K562 (cell line): ENCODE data around the gene SERGEF. TPM values are rescaled to one million over a fixed set of nuclear protein-coding genes. Genes with fewer than 3 reads are reported as not detected.

Experiments
- ATAC-seq: fragments of 200-7000 bp; cut with Tn5 transposase; 3 replicates; pipeline ENCODE4 v1.9.1; 2020; ENCODE audit warnings: moderate library complexity
- BruUV-seq: library from RNA; stranded (reverse); fragments of 400-500 nt; replicated peaks from 2 replicates; lab custom pipeline; 2021; lab: Mats Ljungman, UMichigan
- CTCF ChIA-PET: fragments of 300-600 bp; formaldehyde crosslinking; extraction: SDS; loops from one replicate; lab custom pipeline; 2021; ENCODE audit warnings: low intra/inter-chr PET ratio; lab: Yijun Ruan, JAX
- POLR2A ChIA-PET: fragments of 300-600, 350-650 bp; sonication (Branson Sonifier 250); formaldehyde crosslinking; extraction: SDS; loops from one replicate; lab custom pipeline; 2021; ENCODE audit warnings: antibody characterized with exemption, inconsistent platforms; lab: Yijun Ruan, JAX
- DNase-seq, 4 experiments: peaks; one replicate each; pipeline versions ENCODE4 v3.0.0 to v3.0.0-alpha.2; 2011 to 2018; ENCODE audit warnings: low spot score in 3 of 4, mixed read lengths in 3 of 4; ENCODE audit errors: extremely low read depth in 1 of 4
- FAIRE-seq: peaks from 2 replicates; lab custom pipeline; 2011; peaks lifted over from hg19 to GRCh38; lab: Jason Lieb, UNC
- H2AFZ ChIP-seq: 2 replicates; pipeline ENCODE4 v1.6.0; 2011; ENCODE audit warnings: low read depth, low read length, control low read depth, inconsistent platforms
- H3K27ac ChIP-seq: fragments of 200-600 bp; 3 replicates; pipeline ENCODE4 v1.8.0; 2011; ENCODE audit warnings: low read depth, mild to moderate bottlenecking, control low read depth, inconsistent platforms, low read length, moderate library complexity, mixed read lengths; ENCODE audit errors: extremely low read depth
- H3K27me3 ChIP-seq, 2 experiments: fragments of 300-600 bp in 1 of 2; 2 replicates in 1 of 2; 3 replicates in 1 of 2; pipeline versions ENCODE4 v1.6.0 to v1.8.0; 2011; ENCODE audit warnings: inconsistent platforms in 2 of 2, low read length in 2 of 2, mild to moderate bottlenecking in 1 of 2, mixed read lengths in 1 of 2, moderate library complexity in 1 of 2; ENCODE audit not compliant: control insufficient read depth in 2 of 2, insufficient read depth in 2 of 2
- H3K36me3 ChIP-seq: fragments of 300-600 bp; 3 replicates; pipeline ENCODE4 v1.8.0; 2011; ENCODE audit warnings: mild to moderate bottlenecking, low read length, inconsistent platforms; ENCODE audit not compliant: control insufficient read depth, insufficient read depth
- H3K4me1 ChIP-seq, 2 experiments: fragments of 200-600 bp in 1 of 2; replicated peaks in 1 of 2; 2 replicates in 1 of 2; 3 replicates in 1 of 2; pipeline versions ENCODE4 v1.5.1 to v1.8.0; 2011; ENCODE audit warnings: inconsistent platforms in 2 of 2, low read length in 2 of 2, mild to moderate bottlenecking in 1 of 2, mixed read lengths in 1 of 2, moderate library complexity in 1 of 2; ENCODE audit not compliant: control insufficient read depth in 2 of 2, insufficient read depth in 2 of 2
- H3K4me2 ChIP-seq: 2 replicates; pipeline ENCODE4 v1.6.1; 2011; ENCODE audit warnings: low read length, control low read depth, inconsistent platforms, mixed read lengths; ENCODE audit not compliant: insufficient read depth
- H3K4me3 ChIP-seq: fragments of 200-600 bp; sonication (generic), shearing (Covaris generic); 2 replicates; pipeline ENCODE4 v1.5.1; 2016; ENCODE audit warnings: control low read depth, inconsistent platforms
- H3K79me2 ChIP-seq: fragments of 200-600 bp; 3 replicates; pipeline ENCODE4 v1.8.0; 2011; ENCODE audit warnings: low read length, inconsistent platforms; ENCODE audit not compliant: control insufficient read depth, insufficient read depth
- H3K9ac ChIP-seq, 2 experiments: 2 replicates each; pipeline versions ENCODE4 v1.6.0 to v1.6.1; 2011; ENCODE audit warnings: low read depth in 2 of 2, low read length in 2 of 2, control low read depth in 1 of 2, inconsistent platforms in 1 of 2, mild to moderate bottlenecking in 1 of 2, mixed read lengths in 1 of 2; ENCODE audit not compliant: insufficient read depth in 1 of 2
- H3K9me1 ChIP-seq: one replicate; pipeline ENCODE4 v1.6.0; 2011; ENCODE audit warnings: inconsistent platforms, mild to moderate bottlenecking, low read length, moderate library complexity; ENCODE audit not compliant: control insufficient read depth, insufficient read depth
- H3K9me3 ChIP-seq: replicated peaks from 2 replicates; pipeline ENCODE4 v1.5.1; 2011; ENCODE audit warnings: low read depth, low read length, inconsistent platforms; ENCODE audit not compliant: control insufficient read depth, insufficient read depth
- H4K20me1 ChIP-seq: replicated peaks from 2 replicates; pipeline ENCODE4 v1.6.1; 2011; ENCODE audit warnings: low read length, inconsistent platforms, mixed read lengths; ENCODE audit not compliant: control insufficient read depth, insufficient read depth
- CHCHD3 ChIP-seq: fragments of 250-450 bp; sonication (Bioruptor Pico); IDR thresholded peaks from 2 replicates; pipeline ENCODE4 v2.1.2; 2022; ENCODE audit warnings: mild to moderate bottlenecking
- E4F1 ChIP-seq: fragments of 250-450 bp; sonication (Bioruptor Pico); IDR thresholded peaks from 2 replicates; pipeline ENCODE4 v1.5.0; 2021; ENCODE audit warnings: mild to moderate bottlenecking, borderline replicate concordance
- GATAD2A ChIP-seq: fragments of 450-650 bp; IDR thresholded peaks from 2 replicates; pipeline ENCODE4 v1.6.1; 2017
- GMEB1 ChIP-seq: fragments of 250-450 bp; sonication (Bioruptor Pico); IDR thresholded peaks from 2 replicates; pipeline ENCODE4 v1.4.0; 2020; ENCODE audit warnings: mild to moderate bottlenecking
- HDAC2 ChIP-seq: fragments of 450-650 bp; IDR thresholded peaks from 2 replicates; pipeline ENCODE4 v1.6.1; 2016; ENCODE audit warnings: mild to moderate bottlenecking
- MECOM ChIP-seq: fragments of 250-450 bp; sonication (Bioruptor Pico); IDR thresholded peaks from 2 replicates; pipeline ENCODE4 v1.8.0; 2022; ENCODE audit warnings: inconsistent platforms
- NR2C1 ChIP-seq, 2 experiments: fragments of 450-650 bp; IDR thresholded peaks; 2 replicates each; pipeline ENCODE4 v1.6.1; 2017; ENCODE audit warnings: mild to moderate bottlenecking in 2 of 2, antibody characterized with exemption in 1 of 2, inconsistent platforms in 1 of 2, missing compliant biosample characterization in 1 of 2, missing genetic modification characterization in 1 of 2
- TAF1 ChIP-seq: IDR thresholded peaks from 2 replicates; pipeline ENCODE4 v1.6.1; 2011; ENCODE audit warnings: mild to moderate bottlenecking, low read length, moderate library complexity; ENCODE audit not compliant: insufficient read depth, control insufficient read depth, severe bottlenecking; ENCODE audit errors: extremely low read depth
- ZNF134 ChIP-seq: fragments of 250-450 bp; sonication (Bioruptor Pico); conservative IDR thresholded peaks from 2 replicates; pipeline ENCODE4 v1.4.0; 2020
- ZNF24 ChIP-seq: fragments of 450-650 bp; IDR thresholded peaks from 2 replicates; pipeline ENCODE4 v1.6.1; 2016
- WGBS: fragments of 100-300 bp; shearing (Covaris generic); methylation state at CpG from one replicate; pipeline ENCODE4 v1.1.6; 2016; ENCODE audit warnings: low coverage, mixed read lengths; ENCODE audit not compliant: insufficient coverage; ENCODE audit errors: missing lambda C conversion rate; 5-methylcytosine and 5-hydroxymethylcytosine counted together
- in situ Hi-C: fragments of 300-500 bp; cut with MboI; formaldehyde crosslinking; loops from 4 replicates; pipeline ENCODE4 v1.15.0; 2018; ENCODE audit warnings: inconsistent platforms, mixed read lengths
- intact Hi-C: fragments of 100-400 bp; cut with micrococcal nuclease; formaldehyde crosslinking; loops from 2 replicates; pipeline ENCODE4 v1.14.2; 2022
- polyA plus RNA-seq, 8 experiments: library from polyadenylated mRNA; depleted of rRNA in 4 of 8; stranded (reverse) in 5 of 8; unstranded in 3 of 8; fragments of >200 nt; fragmentation: Nextera tagmentation in 2 of 8; fragmentation: Illumina TruSeq in 1 of 8; extraction: Ambion mirVana in 2 of 8; extraction: Trizol in 1 of 8; gene quantifications; 2 replicates each; pipeline versions ENCODE4 v1.2.1 to v1.2.3, GENCODE V29; 2011 to 2014; ENCODE audit warnings: inconsistent platforms in 1 of 8, missing spikeins in 1 of 8
- total RNA-seq, 7 experiments: library from RNA; depleted of rRNA in 6 of 7; stranded (reverse); fragments of >200 nt in 6 of 7; fragmentation: Illumina TruSeq in 2 of 7; extraction: Trizol in 2 of 7; gene quantifications; 2 replicates each; pipeline versions ENCODE4 v1.2.1 to v1.2.3, GENCODE V29; 2011 to 2021; ENCODE audit warnings: low replicate concordance in 1 of 7
- TF ChIP-seq, protein P1 (sequence below): sonication (generic); formaldehyde crosslinking; IDR thresholded peaks from 2 replicates; pipeline ENCODE4 v1.8.1; 2022; ENCODE audit warnings: missing genetic modification reagents
- TF ChIP-seq, protein P2 (sequence below): sonication (generic); formaldehyde crosslinking; IDR thresholded peaks from 2 replicates; pipeline ENCODE4 v1.8.1; 2023; ENCODE audit warnings: mild to moderate bottlenecking, missing genetic modification reagents

SERGEF gene
- total and polyA plus RNA-seq, 9 of the 15 experiments (the other 6 are each of a cell fraction or from before 2014, with no cell fraction given) = 10.2 to 28.0 (median 19.9) TPM

DNA sequence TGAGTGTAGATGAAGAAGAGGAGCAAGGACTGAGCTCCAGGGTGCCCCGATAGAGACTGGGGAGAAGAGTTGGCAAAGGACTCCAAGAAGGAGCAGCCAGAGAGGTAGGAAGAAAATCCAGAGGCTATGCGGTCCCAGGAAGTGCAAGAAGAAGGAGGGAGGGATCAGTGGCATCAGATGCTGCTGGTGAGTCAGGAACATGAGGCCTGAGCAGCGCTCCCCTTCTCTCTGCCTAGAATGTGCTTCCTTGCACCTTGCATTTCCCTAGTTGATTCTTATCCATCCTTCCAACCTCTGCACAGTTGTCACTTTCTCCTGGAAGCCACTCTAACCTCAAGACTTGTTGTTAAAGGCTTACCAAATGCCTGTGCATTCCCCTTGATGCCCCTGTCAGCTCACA lies 257.0 kb downstream of the SERGEF start:
- CTCF ChIA-PET = no interaction called here
- in situ Hi-C loops = no loop called here
- H3K27me3 ChIP-seq = peaks cover 0 to 28% of the 10 kb centered on the region in 2 experiments; a peak in 3 of 5 replicates

More for the DNA sequence above, 257.0 kb downstream of the SERGEF start:
- no peaks in the 10 kb centered on the region for H3K9me1 ChIP-seq
- H4K20me1 ChIP-seq = 0 out of 2 replicates have a peak, but pooled peaks cover 6% of the 10 kb centered on the region
- no peaks in the 10 kb centered on the region for H3K79me2 ChIP-seq
- H3K9ac ChIP-seq = no peak overlapping the region
- H2AFZ ChIP-seq = no peak overlapping the region
- no TSS peak for BruUV-seq
- no peaks in the 10 kb centered on the region for H3K36me3 ChIP-seq
- ATAC-seq (no peak), DNase-seq (no peak), FAIRE-seq (no peak)
- 0% methylated on average over 2 of the region's 3 CpGs for WGBS
- H3K27ac ChIP-seq = no peak overlapping the region
- TF ChIP-seq CHCHD3 (CRISPR knock-in tag) (no peak), E4F1 (CRISPR knock-in tag) (no peak), ZNF24 (no peak), GATAD2A (no peak), ZNF134 (CRISPR knock-in tag) (no peak), MECOM (CRISPR knock-in tag) (no peak), NR2C1 (IDR thresholded peaks at IDR 0.05) (no peak), NR2C1 (tag; IDR thresholded peaks at IDR 0.05) (no peak), TAF1 (no peak), HDAC2 (no peak), GMEB1 (no peak)
- TF ChIP-seq, protein P1, sequence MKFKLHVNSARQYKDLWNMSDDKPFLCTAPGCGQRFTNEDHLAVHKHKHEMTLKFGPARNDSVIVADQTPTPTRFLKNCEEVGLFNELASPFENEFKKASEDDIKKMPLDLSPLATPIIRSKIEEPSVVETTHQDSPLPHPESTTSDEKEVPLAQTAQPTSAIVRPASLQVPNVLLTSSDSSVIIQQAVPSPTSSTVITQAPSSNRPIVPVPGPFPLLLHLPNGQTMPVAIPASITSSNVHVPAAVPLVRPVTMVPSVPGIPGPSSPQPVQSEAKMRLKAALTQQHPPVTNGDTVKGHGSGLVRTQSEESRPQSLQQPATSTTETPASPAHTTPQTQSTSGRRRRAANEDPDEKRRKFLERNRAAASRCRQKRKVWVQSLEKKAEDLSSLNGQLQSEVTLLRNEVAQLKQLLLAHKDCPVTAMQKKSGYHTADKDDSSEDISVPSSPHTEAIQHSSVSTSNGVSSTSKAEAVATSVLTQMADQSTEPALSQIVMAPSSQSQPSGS = no peak
- TF ChIP-seq, protein P2, sequence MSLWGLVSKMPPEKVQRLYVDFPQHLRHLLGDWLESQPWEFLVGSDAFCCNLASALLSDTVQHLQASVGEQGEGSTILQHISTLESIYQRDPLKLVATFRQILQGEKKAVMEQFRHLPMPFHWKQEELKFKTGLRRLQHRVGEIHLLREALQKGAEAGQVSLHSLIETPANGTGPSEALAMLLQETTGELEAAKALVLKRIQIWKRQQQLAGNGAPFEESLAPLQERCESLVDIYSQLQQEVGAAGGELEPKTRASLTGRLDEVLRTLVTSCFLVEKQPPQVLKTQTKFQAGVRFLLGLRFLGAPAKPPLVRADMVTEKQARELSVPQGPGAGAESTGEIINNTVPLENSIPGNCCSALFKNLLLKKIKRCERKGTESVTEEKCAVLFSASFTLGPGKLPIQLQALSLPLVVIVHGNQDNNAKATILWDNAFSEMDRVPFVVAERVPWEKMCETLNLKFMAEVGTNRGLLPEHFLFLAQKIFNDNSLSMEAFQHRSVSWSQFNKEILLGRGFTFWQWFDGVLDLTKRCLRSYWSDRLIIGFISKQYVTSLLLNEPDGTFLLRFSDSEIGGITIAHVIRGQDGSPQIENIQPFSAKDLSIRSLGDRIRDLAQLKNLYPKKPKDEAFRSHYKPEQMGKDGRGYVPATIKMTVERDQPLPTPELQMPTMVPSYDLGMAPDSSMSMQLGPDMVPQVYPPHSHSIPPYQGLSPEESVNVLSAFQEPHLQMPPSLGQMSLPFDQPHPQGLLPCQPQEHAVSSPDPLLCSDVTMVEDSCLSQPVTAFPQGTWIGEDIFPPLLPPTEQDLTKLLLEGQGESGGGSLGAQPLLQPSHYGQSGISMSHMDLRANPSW = no peak
- no peaks in the 10 kb centered on the region for H3K9me3 ChIP-seq
- POLR2A ChIA-PET = interaction anchor here (0.6 kb wide), 1 partner anchor 19 kb away, joined by 4 read pairs; no protein-coding TSS in a partner anchor
- no peak overlapping the region for H3K4me2 ChIP-seq
- intact Hi-C loops = no loop called here
- H3K4me1 ChIP-seq = no peaks in the 10 kb centered on the region
- no peak overlapping the region for H3K4me3 ChIP-seq
